GM18505 (cell line): ENCODE data around the gene CCDC185.

ENCODE experiments used
- ATAC-seq: cut with Tn5 transposase; IDR thresholded peaks from one replicate; pipeline ENCODE4 v1.9.1; 2021; ENCODE audit not compliant: unreplicated experiment
- POLR2A ChIP-seq: IDR thresholded peaks from 4 replicates; pipeline ENCODE4 v1.6.1; 2011; ENCODE audit warnings: borderline replicate concordance; ENCODE audit not compliant: insufficient read depth, insufficient read length; ENCODE audit errors: extremely low read depth

The CCDC185 gene

DNA sequence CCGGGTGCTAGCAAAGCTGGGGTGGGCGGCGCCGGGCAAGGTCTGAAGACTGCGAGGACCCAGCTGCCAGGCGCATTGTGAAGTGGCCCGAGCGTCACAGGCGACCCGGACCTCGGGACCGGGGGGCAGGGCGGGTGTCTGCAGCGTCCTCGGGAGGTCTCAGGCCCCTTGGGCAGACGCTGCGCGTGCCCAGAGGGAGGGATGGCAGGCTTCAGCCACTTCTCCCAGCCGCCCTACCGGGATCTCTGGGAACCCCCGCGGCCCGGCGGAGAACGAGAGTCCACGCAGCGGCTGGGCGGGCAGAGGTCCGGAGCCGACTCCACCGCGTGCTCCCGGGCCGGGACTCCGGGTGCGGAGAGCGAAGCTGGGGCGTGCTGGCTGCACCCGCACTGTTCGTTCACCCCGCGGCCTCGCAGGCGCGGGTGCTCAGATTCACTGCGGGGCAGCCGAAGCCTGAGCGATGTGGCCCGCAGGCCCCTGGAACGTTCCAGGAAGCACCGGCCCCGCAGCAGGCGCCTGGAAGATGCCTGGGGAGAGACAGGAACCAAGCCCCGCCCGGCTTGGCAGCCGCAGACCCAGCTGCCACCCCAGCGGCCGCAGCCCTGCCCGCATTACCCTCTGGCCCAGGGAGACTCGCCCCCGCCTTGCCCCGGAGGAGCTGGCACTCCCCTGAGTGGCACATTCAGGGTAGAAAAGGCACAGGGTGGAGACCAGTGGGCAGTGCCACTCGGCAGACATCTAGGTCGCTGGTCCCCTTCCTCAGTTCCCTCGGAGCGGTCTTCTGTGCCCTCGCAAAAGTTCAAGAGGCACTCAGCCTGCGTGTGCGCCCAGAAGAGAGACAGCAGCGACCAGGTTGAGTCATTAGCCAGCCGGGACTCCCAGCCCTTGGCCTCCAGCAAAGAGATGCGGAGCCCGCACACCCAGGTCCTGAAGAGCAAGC lies at the start of gene CCDC185:
Gene CCDC185, plus strand, starts transcription at position 141 of the 940 bp plus-strand sequence. Its CDS starts 61 bp downstream, at position 202.
- TF ChIP-seq POLR2A = no peak
- no peak for ATAC-seq

DNA sequence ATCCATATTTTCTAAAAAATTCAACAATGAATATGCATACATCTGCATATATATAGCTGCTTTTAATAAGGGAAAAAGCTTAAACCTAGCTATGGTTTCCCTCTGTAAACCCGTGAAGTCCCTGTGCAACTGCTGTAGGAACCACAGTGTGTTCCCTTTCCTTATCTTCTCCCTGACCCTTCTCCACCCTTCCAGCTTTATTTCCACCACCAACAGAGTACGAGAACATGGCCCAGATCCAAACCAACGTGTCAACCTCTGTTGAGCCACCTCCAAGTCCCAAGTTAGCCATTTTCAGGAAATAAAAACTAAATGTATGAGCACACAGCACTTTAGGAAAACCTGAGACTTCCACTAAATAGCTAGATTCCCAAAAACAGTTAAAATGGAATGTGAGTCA lies 49.5 kb upstream of the CCDC185 start:
- ATAC-seq = no peak
- TF ChIP-seq POLR2A = no peak

DNA sequence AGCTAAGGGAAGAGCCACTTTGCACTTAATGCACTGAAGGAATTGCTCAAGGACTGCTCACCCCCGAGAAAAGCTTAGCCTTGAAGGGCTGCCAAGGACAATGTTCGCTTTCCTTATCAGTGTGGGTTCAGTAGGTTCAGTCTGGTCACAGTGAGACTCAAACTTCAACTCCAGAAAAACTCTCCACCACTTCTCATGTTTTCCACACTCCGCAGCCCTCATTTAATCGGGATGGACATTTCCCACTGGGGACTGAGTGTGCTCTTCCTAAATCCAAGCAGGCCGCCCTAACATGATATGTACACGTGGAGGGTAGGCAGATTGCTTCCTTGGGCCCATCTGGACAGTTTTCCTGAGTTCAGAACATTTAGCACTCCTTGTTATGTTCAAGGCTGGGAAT lies 48.7 kb upstream of the CCDC185 start:
- no peak for ATAC-seq
- TF ChIP-seq POLR2A = no peak

- no peak for TF ChIP-seq POLR2A
- ATAC-seq = no peak
These were observed 47.5 kb upstream of the CCDC185 start for GRCh38 chr1:223345720-223346119.

DNA sequence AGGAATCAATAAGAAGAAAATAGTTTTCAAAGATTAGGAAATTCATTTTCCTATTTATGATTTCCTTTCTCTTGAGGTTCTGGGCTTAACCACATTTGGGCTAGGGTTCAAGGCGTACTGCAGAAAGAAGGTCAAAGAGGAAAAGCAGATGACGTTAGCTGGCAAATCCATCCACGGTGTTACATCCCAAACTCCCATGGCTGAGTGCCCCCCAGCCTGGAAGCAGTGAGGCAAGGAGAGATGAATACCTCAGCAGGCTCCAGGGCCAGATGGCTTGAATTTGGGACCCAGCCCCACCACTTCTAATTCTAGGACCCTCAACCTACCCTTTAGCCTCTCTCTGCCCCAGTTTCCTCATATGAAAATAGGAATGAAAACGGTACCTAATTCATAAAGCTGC lies 46.9 kb upstream of the CCDC185 start:
- no peak for TF ChIP-seq POLR2A
- ATAC-seq = no peak

DNA sequence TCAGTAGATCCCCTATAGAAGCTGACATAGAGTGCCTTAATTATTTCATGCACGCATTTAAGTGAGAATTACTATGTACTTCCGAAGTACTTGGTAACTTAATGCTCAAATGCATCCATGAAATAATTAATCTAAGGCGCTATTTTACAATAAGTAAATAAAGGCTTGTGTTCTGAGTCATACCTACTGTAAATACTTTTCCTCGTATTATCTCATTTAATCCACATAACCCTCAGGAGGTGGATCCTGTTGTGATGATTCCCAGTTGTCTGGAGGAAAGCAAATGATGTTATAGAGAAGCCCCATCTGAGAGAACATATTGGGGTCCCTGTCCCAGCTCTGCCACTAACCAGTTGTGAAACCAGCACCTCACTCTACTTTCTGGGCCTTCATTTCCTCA lies 45.6 kb upstream of the CCDC185 start:
- ATAC-seq = no peak

GRCh38 chr1:223348439-223348838 lies 44.8 kb upstream of the CCDC185 start:
- ATAC-seq = no peak
- TF ChIP-seq POLR2A = no peak

More for the DNA sequence above, 45.6 kb upstream of the CCDC185 start:
- no peak for TF ChIP-seq POLR2A

DNA sequence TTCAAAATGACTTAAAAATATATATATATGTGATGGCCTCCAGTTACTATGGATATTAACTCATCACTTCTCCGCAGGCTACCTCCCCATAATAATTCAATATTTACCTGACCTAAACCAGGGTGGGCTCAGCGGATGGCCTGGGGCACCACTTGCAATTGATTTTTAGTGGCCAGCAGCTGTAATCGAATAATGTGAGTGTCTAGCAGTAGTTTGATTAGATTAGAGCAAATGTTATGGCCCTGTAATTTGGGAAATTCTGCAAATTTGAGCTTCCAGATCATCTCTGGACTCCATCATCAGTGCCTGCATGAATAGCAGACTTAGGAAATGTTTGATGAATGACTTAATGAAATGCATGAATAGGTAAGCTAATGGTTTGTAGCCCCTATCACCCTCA lies 44.0 kb upstream of the CCDC185 start:
- no peak for TF ChIP-seq POLR2A
- ATAC-seq = no peak

DNA sequence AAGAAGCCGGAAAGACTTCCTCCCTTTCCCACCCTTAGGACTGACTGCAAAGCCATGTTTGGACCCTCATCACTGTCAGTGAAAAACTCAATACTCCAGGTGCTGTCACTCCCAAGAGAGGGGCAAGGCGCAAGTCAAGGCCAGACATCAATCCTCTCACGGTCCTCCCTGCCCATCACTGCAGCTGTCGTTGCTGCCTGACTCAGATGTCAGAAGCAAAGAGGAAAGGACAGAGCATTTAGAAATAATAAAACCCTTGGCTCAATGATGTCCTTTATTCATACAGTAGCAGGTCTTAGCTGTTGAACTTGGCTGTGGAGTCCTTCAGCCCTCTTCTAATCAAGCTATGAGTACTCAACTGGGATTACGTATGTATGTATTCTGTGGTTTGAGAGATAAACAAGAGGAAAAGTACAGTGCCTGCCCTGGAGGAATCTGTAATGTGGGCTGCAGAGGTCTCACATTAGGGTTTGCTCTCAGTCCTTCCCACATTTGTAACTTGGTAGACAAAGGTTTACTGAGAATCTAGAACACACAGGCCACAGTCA lies 42.8 kb upstream of the CCDC185 start:
- no peak for ATAC-seq
- TF ChIP-seq POLR2A = no peak

DNA sequence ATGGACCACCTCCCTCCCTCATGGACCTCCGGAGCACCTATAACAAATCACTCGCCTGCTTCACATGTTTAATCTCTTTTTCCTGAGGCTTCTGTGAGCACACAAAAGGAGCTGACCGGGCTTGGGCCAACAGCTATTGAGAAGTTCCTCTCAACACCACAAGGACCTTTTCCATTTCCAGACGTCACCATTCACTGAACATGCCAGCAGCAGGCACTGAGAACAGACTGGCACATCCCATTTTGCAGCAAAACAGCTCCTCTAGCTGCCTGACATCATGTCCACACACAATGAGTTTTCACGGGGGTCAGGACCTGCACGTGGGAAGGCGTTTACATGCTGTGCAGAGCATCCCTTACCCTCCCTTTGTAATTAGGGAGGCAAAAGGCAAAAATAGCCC lies 40.3 kb upstream of the CCDC185 start:
- no peak for TF ChIP-seq POLR2A
- ATAC-seq = no peak

DNA sequence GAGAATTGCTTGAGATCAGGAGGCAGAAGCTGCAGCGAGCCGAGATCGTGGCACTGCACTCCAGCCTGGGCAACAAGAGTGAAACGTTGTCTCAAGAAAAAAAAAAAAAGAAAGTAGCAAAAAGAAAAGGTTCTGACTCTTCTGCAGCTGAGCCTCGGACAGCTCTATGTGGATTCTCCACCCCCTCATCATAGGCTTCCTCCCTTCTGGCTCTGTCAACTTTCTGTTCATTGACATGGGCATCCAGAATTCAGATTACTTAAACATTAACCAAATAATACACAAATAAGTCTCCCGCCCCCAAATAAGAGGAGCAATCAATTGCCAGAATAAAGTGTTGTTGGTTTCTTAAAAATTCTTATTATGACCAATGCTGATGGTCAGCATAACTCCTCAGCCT lies 39.3 kb upstream of the CCDC185 start:
- no peak for TF ChIP-seq POLR2A
- ATAC-seq = no peak

DNA sequence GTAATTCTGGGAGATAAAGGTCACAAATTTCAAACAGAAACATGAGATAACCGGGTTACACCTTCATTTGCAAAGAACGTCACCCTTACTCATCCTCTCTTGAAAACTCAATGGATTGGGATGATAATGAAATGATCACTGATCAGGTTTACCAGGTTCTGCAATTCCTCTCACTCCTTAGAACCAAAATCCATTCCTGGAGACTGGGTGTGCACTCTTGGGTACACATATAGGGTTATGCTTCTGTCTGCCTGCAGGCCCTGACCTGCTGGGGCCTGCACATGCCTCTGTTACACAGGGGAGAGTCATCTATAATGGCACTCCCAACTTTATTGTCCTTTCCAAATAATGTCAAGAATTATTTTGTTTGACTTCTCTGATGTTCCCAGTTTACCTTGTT lies 37.5 kb upstream of the CCDC185 start:
- no peak for ATAC-seq
- no peak for TF ChIP-seq POLR2A

DNA sequence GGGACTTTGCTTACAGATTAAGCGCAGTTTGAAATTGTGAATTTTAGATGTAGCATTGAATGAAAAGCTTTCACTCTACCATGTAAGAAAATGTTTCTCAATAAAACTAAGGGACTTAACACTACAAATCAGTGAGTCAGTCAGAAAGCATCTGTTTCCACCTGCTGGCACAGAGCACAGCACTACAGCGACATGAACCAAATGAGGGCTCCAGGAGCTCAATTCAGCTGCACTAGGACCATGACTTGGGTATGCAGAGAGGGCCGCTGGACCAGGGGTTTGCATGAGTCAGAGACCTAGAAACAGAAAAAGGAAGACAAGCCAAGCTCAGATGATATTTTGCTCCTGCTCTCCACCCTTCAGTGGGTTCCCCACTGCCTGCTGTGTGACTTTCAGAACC lies 34.4 kb upstream of the CCDC185 start:
- TF ChIP-seq POLR2A = no peak
- ATAC-seq = no peak
